ENCODE results near the gene CACNB4.

The CACNB4 gene

GRCh38 chr2:151931030-151931611, 167.7 kb downstream of the CACNB4 start:
- ChIA-PET POLR2A (no interaction called here), CTCF (interaction anchor here (1.2 kb wide), 1 partner anchor 17 kb away, joined by 4 read pairs; no protein-coding TSS in a partner anchor)
- TF ChIP-seq ARNT (IDR thresholded peaks at IDR 0.05) (no peak), PKNOX1 (IDR thresholded peaks at IDR 0.05) (no peak)
- no peak for DNase-seq (ENCODE audit: extremely low spot score)

GRCh38 chr2:151930042-151930441, 168.8 kb downstream of the CACNB4 start:
- POLR2A ChIA-PET: no interaction called here
- TF ChIP-seq TARDBP (IDR thresholded peaks at IDR 0.05) (no peak), ZNF384 (IDR thresholded peaks at IDR 0.05) (no peak), LEF1 (IDR thresholded peaks at IDR 0.05; ENCODE audit: borderline replicate concordance) (no peak), NFRKB (IDR thresholded peaks at IDR 0.05) (no peak), CTBP1 (IDR thresholded peaks at IDR 0.05; ENCODE audit: borderline replicate concordance) (no peak), L3MBTL2 (conservative IDR thresholded peaks at IDR 0.05) (no peak), SP1 (IDR thresholded peaks at IDR 0.05) (no peak), HDGF (IDR thresholded peaks at IDR 0.05; ENCODE audit: borderline replicate concordance) (no peak), FOXK2 (IDR thresholded peaks at IDR 0.05) (no peak), FOXA1 (IDR thresholded peaks at IDR 0.05) (no peak), PKNOX1 (IDR thresholded peaks at IDR 0.05) (no peak), ARNT (IDR thresholded peaks at IDR 0.05) (no peak), BHLHE40 (IDR thresholded peaks at IDR 0.05; ENCODE audit: borderline replicate concordance) (no peak), SUZ12 (IDR thresholded peaks at IDR 0.05) (no peak), ELF4 (IDR thresholded peaks at IDR 0.05) (no peak)
- no peak for DNase-seq (ENCODE audit: extremely low spot score)
- CTCF ChIA-PET: no interaction called here

GRCh38 chr2:151928380-151928779, 170.5 kb downstream of the CACNB4 start:
- TF ChIP-seq NFRKB (IDR thresholded peaks at IDR 0.05): no peak
- TF ChIP-seq HDGF (IDR thresholded peaks at IDR 0.05; ENCODE audit: borderline replicate concordance): no peak
- no peak for TF ChIP-seq ZNF384 (IDR thresholded peaks at IDR 0.05)
- no peak for TF ChIP-seq SP1 (IDR thresholded peaks at IDR 0.05)
- no peak for TF ChIP-seq LEF1 (IDR thresholded peaks at IDR 0.05; ENCODE audit: borderline replicate concordance)
- TF ChIP-seq CTBP1 (IDR thresholded peaks at IDR 0.05; ENCODE audit: borderline replicate concordance): no peak
- no peak for TF ChIP-seq FOXM1 (IDR thresholded peaks at IDR 0.05; ENCODE audit: borderline replicate concordance)
- no peak for TF ChIP-seq ELF4 (IDR thresholded peaks at IDR 0.05)
- no peak for TF ChIP-seq TARDBP (IDR thresholded peaks at IDR 0.05)
- TF ChIP-seq FOXA1 (IDR thresholded peaks at IDR 0.05): no peak
- no peak for TF ChIP-seq L3MBTL2 (conservative IDR thresholded peaks at IDR 0.05)
- TF ChIP-seq FOXK2 (IDR thresholded peaks at IDR 0.05): no peak
- TF ChIP-seq BHLHE40 (IDR thresholded peaks at IDR 0.05; ENCODE audit: borderline replicate concordance): no peak
- no peak for TF ChIP-seq PKNOX1 (IDR thresholded peaks at IDR 0.05)
- TF ChIP-seq SUZ12 (IDR thresholded peaks at IDR 0.05): no peak
- ChIA-PET POLR2A (no interaction called here), CTCF (no interaction called here)
- DNase-seq (ENCODE audit: extremely low spot score): no peak

GRCh38 chr2:151927501-151928221, 171.2 kb downstream of the CACNB4 start:
- POLR2A ChIA-PET: no interaction called here
- DNase-seq (ENCODE audit: extremely low spot score): no peak
- TF ChIP-seq FOXA1 (IDR thresholded peaks at IDR 0.05) (no peak), FOXK2 (IDR thresholded peaks at IDR 0.05) (no peak), SUZ12 (IDR thresholded peaks at IDR 0.05) (no peak), PKNOX1 (IDR thresholded peaks at IDR 0.05) (no peak), TARDBP (IDR thresholded peaks at IDR 0.05) (no peak), CTBP1 (IDR thresholded peaks at IDR 0.05; ENCODE audit: borderline replicate concordance) (no peak), HDGF (IDR thresholded peaks at IDR 0.05; ENCODE audit: borderline replicate concordance) (no peak), NFRKB (IDR thresholded peaks at IDR 0.05) (no peak), ZNF384 (IDR thresholded peaks at IDR 0.05) (no peak)
- CTCF ChIA-PET: no interaction called here

GRCh38 chr2:151922845-151923666, 175.8 kb downstream of the CACNB4 start:
- no peak for DNase-seq (ENCODE audit: extremely low spot score)
- ChIA-PET POLR2A (no interaction called here), CTCF (no interaction called here)
- TF ChIP-seq BHLHE40 (IDR thresholded peaks at IDR 0.05; ENCODE audit: borderline replicate concordance): no peak
- no peak for TF ChIP-seq CTBP1 (IDR thresholded peaks at IDR 0.05; ENCODE audit: borderline replicate concordance)
- no peak for TF ChIP-seq FOXM1 (IDR thresholded peaks at IDR 0.05; ENCODE audit: borderline replicate concordance)
- TF ChIP-seq ELF4 (IDR thresholded peaks at IDR 0.05): no peak
- no peak for TF ChIP-seq SP1 (IDR thresholded peaks at IDR 0.05)
- TF ChIP-seq LEF1 (IDR thresholded peaks at IDR 0.05; ENCODE audit: borderline replicate concordance): no peak
- TF ChIP-seq SUZ12 (IDR thresholded peaks at IDR 0.05): no peak
- TF ChIP-seq HDGF (IDR thresholded peaks at IDR 0.05; ENCODE audit: borderline replicate concordance): no peak

All from HEK293T (cell line).